Sigmoid colon (tissue), 4 donors: Measurements from ENCODE around the gene ADAMTS14.

ENCODE experiments used
- EP300 ChIP-seq, 4 donors: sonication (generic); formaldehyde crosslinking; IDR thresholded peaks; one replicate each; pipeline ENCODE4 v1.6.1; 2017; ENCODE audit warnings: antibody characterized with exemption in 4 of 4
- POLR2A ChIP-seq, 2 donors: fragments of 450-650 bp; IDR thresholded peaks; one replicate each; pipeline ENCODE4 v1.6.1; 2016; ENCODE audit warnings: antibody characterized with exemption in 2 of 2, mild to moderate bottlenecking in 2 of 2, moderate library complexity in 2 of 2
- POLR2AphosphoS5 ChIP-seq, 4 donors: sonication (generic); formaldehyde crosslinking; IDR thresholded peaks; one replicate each; pipeline ENCODE4 v1.6.1; 2017; ENCODE audit warnings: antibody characterized with exemption in 4 of 4
- TF ChIP-seq, protein P1 (sequence below), 4 experiments: fragments of 450-650 bp in 3 of 4; fragments of 200-600 bp in 1 of 4; IDR thresholded peaks; one replicate each; pipeline ENCODE4 v1.5.1; 2016 to 2019; ENCODE audit warnings: antibody characterized with exemption in 4 of 4, mild to moderate bottlenecking in 3 of 4, moderate library complexity in 2 of 4

DNA sequence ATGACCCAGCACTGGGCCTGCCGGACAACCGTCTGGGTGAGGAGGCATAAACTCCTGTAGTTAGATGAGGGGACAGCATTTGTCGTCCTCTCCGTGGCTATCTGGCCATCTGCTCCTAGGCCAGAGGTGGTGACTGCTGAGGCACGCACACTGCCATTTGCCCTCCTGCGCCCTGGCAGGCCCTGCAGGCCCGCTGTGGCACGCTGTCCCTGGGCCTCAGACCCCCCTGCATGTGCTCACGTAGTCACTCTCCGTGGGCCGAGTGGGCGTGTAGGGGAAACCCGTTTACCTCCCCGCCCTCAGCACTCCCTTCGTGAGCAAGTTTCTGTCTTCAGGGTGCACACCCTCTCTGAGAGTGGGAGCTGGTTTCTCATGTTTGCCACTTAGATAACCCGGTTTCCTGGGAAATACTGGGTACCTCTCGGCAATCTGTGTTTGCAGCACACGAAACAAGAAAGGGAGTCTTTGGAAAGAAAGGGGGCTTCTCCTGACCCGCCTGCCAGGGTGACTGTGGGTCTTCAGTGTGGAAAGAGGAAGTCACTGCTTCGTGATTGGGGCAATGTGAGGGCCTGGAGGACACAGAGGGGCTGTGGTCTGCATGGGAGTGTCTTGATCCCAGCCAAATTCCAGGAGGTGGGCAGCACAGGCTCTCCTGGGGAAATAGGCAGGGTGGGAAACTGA is 10.8 kb downstream of the ADAMTS14 start:
- TF ChIP-seq, protein P1, sequence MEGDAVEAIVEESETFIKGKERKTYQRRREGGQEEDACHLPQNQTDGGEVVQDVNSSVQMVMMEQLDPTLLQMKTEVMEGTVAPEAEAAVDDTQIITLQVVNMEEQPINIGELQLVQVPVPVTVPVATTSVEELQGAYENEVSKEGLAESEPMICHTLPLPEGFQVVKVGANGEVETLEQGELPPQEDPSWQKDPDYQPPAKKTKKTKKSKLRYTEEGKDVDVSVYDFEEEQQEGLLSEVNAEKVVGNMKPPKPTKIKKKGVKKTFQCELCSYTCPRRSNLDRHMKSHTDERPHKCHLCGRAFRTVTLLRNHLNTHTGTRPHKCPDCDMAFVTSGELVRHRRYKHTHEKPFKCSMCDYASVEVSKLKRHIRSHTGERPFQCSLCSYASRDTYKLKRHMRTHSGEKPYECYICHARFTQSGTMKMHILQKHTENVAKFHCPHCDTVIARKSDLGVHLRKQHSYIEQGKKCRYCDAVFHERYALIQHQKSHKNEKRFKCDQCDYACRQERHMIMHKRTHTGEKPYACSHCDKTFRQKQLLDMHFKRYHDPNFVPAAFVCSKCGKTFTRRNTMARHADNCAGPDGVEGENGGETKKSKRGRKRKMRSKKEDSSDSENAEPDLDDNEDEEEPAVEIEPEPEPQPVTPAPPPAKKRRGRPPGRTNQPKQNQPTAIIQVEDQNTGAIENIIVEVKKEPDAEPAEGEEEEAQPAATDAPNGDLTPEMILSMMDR (IDR thresholded peaks at IDR 0.05) = no peak
- TF ChIP-seq POLR2A (IDR thresholded peaks at IDR 0.05) (no peak), EP300 (IDR thresholded peaks at IDR 0.05) (no peak), POLR2AphosphoS5 (IDR thresholded peaks at IDR 0.05) (no peak)
